GM19395 (cell line): ENCODE results near the gene VIL1.

Source experiments
- ATAC-seq: cut with Tn5 transposase; IDR thresholded peaks from one replicate; pipeline ENCODE4 v1.9.1; 2021; ENCODE audit warnings: mild to moderate bottlenecking, moderate library complexity; ENCODE audit not compliant: unreplicated experiment

VIL1 gene

DNA sequence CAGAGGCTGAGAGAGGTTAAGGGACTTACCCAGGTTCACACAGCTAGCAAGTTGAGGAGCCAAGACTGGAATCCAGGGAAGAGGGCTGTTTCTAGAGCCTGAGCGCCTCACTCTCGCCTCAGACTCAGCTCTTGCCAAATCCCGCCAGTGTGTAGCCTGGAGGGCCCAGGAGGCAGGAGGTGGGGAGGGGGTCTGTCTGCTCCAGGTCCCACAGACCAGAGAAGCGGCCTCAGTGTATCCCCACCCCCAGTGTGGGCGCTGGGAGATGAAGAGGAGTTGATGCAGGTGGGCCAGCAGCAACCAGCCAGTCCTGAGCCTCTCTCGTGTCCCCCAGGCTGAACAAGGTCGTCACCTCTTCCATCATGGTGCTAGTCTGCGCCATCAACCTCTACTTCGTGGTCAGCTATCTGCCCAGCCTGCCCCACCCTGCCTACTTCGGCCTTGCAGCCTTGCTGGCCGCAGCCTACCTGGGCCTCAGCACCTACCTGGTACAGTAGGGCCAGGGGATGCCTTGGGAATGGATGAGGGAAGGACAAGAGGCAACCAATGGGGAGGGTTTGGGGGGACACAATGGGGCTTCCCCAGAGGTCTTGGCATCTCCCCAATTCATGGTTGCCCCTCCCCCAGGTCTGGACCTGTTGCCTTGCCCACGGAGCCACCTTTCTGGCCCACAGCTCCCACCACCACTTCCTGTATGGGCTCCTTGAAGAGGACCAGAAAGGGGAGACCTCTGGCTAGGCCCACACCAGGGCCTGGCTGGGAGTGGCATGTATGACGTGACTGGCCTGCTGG is 24.4 kb upstream of the VIL1 start:
- ATAC-seq, result no peak

DNA sequence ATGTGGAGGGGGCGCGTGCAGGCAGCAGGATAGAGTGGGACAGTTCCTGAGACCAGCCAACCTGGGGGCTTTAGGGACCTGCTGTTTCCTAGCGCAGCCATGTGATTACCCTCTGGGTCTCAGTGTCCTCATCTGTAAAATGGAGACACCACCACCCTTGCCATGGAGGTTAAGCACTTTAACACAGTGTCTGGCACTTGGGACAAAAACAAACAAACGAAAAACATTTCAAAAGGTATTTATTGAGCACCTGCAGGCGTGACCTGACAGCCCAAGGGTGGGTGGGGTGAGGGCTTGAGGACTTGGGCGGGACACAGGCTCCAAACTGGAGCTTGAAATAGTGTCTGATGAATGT is 23.9 kb upstream of the VIL1 start:
- no peak for ATAC-seq

DNA sequence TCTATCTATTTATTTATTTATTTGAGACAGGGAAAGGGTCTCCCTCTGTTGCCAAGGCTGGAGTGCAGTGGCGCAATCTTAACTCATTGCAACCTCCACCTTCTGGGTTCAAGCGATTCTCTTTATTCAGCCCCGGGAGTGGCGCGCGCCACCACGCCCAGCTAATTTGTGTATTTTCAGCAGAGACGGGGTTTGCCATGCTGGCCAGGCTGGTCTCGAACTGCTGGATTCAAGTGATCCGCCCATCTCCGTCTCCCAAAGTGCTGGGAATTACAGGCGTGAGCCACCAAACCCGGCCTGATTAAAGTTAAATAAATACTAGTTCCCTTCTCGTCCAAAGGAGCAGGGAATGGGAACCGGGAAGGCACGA is 23.5 kb upstream of the VIL1 start:
- ATAC-seq, result no peak

DNA sequence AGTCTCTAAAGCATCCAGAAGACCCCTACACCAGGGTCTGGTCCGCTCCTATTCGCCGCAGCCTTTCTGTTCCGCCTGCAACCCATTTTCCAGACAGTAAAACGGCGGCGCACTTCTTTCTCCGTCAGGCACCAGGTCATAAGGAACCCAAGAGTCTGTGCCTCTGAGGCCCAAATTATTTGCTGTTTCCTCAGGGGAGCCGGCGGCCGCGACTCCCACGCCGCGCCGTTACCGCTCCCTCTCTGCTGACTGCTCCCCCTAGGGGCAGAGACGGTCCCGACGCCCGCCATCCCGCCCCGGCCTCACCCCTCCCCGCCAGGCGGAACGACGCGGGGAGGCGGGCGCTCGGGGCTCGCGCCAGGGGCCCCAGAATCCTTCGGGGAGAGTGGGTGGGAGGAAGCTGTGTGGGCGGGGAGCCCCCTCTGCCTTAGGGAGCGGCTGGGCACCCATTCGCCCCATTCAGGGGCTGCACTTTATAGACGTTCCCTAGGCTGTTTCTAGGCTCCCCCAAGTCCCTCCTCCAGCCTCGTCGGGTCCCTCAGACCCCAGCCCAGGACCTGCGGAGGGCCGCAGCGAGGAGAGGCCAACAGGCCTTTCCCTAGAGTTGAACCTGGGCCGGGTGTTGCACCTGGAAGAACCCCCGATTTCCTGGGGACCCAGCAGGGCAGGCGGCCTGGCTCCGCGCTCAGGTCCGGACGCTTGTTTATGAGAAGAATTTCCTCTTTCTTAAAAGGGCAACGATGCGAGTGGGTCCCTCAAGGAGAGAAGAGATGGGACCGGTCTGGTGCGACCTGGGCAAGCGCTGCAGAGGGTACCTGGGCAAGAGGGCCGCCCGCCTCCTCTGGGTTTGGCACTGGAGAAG is 22.9 kb upstream of the VIL1 start:
- peak; percentile 45 for ATAC-seq

DNA sequence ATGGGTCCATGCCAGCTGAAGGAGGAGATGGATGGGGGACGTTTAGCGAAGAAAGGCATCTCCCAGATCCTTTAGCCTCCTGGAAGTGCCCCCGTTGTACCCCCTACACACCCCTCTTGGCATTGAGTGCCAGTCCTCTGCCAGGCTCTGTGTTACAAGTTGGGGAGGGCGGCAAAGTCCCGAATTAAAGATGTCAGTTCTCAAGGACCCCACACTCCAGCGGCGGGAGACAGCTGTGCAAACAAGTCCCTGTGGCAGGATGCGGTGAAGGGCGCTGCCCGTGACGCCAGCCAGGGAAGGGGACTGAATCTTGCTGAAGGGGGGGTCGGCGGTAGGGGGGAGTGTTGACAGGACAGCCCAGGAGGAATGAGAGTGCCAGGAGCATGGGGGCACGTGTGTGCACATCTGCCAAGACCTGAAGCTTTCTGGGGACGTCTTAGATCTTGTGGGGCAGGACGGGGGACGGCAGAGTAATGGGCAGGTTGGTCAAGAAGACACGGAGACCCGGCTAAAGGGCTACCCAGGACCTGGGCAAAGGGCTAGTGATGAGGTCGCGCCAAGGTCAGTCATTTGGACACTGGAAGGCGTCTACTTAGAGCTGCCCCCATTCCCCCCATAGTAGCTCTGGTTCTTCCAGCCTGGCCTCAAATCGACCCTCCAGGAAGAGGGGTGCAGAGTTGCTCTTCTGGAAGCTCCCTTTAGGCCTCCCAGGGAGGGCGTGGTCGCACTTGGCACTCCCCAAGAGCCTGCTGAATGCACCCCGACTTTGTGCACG is 22.0 kb upstream of the VIL1 start:
- no peak for ATAC-seq

DNA sequence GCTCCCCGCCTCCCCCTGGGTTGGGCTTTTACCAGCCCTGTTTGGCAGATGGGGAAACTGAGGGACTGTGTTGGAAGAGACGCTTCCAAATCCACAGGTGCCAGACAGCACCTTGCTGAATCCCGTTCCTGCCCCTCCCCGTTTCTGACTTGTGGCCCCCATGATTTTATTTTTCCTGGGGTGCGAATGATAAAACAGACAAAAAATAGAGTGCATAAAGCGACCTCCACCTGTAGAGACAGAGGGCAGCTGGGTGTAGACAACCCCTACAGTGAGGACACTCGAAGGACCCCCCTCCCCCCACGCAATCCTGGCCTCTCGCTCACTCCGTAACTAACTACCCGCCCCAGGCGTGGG is 21.5 kb upstream of the VIL1 start:
- no peak for ATAC-seq

DNA sequence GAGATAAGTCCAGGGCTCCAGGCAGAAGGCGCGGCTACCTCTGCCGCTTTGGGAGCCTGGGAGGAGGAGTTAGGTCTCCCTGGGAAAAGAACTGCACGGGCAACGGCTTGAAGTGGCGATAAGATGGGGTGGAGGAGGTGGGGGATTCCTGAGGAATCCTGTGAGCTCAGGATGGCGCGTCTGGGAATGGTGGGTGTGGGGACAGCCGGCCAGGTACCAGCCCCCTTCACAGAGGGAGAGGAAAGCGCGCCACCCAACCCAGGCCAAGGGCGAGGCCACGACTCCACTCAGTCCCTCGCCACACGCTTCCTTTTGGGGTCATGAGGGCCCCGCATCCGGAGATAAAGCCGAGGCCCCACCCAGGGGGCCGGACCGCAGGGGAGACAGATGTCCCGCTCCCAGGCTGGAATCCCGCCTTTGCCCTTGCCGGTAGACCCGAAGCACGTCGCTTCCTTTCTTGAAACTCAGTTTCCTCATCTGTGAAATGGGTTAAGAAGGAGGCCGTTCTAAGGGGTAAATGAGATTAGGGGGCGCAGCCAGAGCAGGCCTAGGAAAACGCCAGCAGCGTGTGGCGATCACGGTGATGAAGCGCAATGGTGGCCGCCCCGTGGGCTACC is 21.0 kb upstream of the VIL1 start:
- peak; percentile 27 for ATAC-seq

DNA sequence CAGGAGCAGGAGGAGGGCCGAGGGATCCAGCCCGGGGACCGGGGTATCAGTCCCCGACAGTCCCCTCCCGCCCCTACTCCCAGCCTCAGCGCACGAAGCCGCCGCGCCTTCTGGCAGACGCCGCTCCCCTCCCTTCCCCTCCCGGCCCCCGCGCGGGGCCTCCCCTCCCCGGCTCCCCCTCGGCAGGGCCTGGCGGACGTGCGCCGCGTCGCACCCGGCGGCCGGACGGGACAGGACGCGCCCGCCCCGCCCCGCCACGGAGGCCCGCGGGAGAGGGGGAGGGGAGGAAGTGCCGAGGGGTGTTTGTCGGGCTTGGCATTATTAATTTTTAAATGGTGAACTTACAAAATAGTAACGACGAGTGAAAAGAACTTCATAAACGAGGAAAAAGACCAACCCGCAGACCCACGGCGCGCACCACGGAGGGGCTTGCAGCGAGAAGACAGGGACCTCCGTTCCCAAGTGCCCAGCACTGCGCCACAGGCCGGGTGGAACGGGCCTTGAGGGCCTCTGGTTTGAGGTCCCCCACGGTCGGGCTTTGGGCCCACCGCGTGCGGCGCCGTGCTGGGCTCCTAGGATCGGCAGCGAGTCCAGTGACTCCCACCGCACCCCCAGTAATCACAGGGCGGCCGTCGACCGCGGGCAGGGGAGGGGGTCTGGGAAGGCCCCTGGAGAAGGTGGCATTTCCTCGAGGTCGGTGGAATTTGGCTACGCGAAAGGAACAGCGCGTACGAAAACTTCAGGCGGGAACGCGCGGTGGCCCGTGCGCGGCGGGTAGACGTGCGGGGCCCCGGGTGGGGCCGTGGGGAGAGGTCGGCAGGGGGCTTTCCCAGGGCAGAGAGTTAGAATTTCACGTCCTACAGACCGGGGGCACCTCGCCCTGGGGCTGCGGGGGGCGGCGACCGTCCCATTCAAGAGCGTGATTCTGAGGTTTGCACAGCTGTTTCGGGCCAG is 20.2 kb upstream of the VIL1 start:
- ATAC-seq, result peak; percentile 13

DNA sequence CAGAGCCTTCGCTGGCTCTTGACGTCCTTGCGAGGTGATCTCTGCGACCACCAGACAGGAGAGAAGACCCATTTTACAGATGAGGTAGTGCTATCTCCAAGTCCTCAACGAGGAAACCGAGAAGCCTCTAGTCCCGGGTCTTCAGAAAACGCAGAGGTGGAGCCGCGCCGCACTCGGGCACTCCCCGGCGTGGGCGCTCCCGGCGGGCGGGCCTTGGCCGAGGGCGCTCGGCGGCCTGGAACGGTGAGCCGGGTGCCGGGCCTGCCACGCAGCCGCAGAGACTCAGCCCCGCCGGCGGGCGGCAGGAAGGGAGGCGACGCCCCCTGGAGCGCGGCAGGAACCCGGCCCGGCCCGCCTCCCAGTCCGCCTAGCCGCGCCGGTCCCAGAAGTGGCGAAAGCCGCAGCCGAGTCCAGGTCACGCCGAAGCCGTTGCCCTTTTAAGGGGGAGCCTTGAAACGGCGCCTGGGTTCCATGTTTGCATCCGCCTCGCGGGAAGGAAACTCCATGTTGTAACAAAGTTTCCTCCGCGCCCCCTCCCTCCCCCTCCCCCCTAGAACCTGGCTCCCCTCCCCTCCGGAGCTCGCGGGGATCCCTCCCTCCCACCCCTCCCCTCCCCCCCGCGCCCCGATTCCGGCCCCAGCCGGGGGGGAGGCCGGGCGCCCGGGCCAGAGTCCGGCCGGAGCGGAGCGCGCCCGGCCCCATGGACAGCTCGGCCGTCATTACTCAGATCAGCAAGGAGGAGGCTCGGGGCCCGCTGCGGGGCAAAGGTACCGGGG is 19.3 kb upstream of the VIL1 start, which contains the start of gene CTDSP1:
CTDSP1 (plus strand) TSS at position 478 of the 776 bp plus-strand sequence; CDS start at position 701, 223 bp downstream.
- ATAC-seq, result peak; percentile 29

DNA sequence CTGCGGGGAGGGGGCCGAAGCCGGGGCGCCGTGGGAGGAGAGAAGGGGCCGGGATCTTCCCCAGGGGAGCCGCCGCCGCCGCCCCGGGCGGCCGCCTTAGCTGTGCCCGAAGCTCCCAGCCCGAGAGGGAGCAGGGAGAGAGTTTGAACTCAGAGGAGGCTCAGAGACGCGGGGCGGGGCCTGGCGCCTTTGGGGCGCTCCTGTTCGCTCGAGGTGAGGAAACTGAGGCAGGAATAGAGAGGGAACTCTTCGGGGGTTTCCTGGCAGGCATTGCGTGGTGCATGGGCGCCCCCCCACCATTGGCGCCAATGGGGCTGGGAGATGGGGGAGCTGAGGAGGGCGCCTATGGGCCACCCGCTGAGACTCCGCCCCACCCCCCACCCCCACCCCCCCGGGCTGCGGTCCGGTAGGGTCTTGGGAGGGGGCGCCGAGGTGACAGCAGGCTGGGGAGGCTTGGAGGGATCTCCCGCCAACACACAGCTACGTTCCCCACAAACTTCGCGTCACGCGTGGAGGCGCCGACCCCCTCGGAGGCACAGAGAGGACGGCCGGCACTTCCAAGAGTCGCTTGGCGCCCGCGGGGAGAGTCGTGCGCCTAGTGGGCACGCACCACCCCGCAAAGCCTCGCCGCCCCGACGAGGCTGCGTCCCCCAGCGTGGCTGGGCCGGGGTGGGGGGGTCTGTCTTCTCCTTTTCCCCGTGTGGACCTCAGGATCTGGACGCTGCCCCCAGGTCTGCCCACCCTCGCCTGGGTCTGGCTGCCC is 18.6 kb upstream of the VIL1 start:
- no peak for ATAC-seq

DNA sequence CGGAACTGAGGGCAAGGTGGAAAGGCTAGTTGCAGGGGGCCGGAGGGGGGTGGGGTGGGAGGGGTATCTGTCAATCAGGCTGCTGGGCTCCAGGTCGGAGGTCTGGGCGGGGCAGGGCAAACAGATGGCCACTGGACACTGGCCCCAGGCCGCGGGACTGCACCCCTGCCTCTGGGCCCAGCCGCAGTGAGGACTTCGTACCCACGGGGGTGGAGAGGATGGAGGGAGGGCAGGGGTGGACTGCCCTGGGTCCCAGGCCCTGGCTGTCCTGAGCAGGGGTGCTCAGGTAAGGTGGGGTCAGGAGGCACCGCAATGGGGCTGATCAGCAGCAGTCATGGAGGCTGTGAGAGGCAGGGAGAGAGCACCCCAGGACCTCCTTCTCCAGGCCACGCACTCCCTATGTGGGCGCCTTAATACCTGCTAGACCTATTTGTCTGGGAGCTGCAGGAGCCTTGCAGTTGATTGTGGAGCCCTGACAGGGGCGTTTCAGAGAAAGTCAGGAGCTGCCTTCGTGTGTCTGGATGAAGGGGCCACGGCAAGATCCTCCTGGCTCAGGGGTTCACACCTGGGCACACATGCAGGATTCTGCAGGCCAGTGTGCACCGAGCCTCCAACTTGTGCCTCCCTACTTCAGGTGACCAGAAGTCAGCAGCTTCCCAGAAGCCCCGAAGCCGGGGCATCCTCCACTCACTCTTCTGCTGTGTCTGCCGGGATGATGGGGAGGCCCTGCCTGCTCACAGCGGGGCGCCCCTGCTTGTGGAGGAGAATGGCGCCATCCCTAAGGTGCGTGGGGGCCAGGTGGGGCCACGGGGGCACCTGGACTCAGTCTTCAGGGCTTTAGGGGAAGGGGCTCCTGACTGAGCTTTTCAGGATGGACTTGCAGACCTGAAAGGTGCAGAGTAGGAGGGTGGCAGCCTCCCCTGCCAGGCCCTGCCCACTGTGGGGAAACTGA is 17.7 kb upstream of the VIL1 start:
- ATAC-seq, result no peak

DNA sequence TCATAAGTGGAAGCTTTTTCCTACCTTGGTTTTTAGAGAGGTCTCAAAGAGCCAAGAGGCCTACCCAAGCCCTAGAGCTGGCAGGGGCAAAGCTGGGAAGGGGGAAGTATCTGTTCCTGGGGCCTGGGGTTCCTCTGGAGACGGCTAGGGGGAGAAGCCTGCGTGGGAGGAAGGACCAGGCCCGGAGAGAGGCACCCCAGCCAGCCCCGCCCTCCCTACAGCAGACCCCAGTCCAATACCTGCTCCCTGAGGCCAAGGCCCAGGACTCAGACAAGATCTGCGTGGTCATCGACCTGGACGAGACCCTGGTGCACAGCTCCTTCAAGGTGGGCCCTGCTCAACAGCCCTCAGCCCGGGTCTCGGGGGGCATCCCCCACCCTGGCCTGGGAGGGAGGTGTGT is 17.0 kb upstream of the VIL1 start:
- ATAC-seq, result no peak

DNA sequence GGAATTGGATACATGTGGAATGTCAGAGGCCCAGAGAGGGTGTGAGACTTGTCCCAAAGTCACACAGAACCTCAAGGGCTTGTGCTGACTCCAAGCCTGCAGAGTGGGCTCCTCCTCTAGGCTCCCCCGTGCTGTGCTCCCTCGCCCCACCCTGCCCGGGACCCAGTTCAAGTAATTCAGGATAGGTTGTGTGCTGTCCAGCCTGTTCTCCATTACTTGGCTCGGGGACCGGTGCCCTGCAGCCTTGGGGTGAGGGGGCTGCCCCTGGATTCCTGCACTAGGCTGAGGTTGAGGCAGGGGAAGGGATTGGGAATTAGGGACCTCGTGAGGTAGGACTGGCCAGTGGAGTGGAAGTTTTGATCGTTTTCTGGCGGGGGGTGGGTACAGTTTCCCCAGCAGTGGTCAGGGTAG is 16.4 kb upstream of the VIL1 start:
- ATAC-seq, result no peak

DNA sequence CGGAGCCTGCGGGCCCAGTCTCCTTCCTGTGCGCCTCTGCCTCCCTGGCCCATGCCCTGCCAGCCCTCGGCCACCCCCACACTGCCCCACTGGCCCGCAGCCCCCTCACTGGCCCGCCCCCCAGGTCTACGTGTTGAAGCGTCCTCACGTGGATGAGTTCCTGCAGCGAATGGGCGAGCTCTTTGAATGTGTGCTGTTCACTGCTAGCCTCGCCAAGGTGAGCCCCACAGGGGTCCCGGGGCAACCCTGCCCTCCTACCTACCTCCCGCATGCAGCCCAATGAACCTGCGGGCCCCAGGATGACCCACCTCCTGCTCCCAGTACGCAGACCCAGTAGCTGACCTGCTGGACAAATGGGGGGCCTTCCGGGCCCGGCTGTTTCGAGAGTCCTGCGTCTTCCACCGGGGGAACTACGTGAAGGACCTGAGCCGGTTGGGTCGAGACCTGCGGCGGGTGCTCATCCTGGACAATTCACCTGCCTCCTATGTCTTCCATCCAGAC is 16.0 kb upstream of the VIL1 start:
- no peak for ATAC-seq

DNA sequence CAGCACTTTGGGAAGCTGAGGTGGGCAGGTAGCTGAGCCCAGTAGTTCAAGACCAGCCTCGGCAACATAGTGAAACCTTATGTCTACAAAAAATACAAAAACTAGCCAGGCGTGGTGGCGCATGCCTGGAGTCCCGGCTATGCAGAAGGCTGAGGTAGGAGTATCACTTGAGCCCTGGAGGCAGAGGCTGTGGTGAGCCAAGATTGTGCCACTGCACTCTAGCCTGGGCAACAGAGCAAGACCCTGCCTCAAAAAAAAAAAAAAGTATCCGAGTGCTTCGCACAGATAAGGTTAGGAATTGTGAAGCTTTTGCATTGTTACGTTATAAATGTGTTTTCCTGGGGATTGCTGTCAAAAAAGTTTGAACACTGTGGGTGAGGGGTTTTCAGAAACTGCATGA is 15.1 kb upstream of the VIL1 start:
- ATAC-seq, result no peak

DNA sequence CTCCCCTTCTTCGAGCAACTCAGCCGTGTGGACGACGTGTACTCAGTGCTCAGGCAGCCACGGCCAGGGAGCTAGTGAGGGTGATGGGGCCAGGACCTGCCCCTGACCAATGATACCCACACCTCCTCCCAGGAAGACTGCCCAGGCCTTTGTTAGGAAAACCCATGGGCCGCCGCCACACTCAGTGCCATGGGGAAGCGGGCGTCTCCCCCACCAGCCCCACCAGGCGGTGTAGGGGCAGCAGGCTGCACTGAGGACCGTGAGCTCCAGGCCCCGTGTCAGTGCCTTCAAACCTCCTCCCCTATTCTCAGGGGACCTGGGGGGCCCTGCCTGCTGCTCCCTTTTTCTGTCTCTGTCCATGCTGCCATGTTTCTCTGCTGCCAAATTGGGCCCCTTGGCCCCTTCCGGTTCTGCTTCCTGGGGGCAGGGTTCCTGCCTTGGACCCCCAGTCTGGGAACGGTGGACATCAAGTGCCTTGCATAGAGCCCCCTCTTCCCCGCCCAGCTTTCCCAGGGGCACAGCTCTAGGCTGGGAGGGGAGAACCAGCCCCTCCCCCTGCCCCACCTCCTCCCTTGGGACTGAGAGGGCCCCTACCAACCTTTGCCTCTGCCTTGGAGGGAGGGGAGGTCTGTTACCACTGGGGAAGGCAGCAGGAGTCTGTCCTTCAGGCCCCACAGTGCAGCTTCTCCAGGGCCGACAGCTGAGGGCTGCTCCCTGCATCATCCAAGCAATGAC is 14.4 kb upstream of the VIL1 start:
- ATAC-seq, result no peak
